Endodermal cell (in vitro differentiated cells): ENCODE measurements around the gene DDX60. TPM values are rescaled to one million over a fixed set of nuclear protein-coding genes. Genes with fewer than 3 reads are reported as not detected.

Experiments
- DNase-seq: peaks from one replicate; pipeline ENCODE4 v3.0.0-alpha.2; 2017
- H3K27ac ChIP-seq: 2 replicates; pipeline ENCODE4 v1.5.1; 2013; ENCODE audit warnings: mild to moderate bottlenecking, low read depth, low read length, moderate library complexity
- H3K27me3 ChIP-seq: 2 replicates; pipeline ENCODE4 v1.6.1; 2013; ENCODE audit warnings: mild to moderate bottlenecking, low read length, moderate library complexity; ENCODE audit not compliant: insufficient read depth, control insufficient read depth, poor library complexity, severe bottlenecking
- H3K36me3 ChIP-seq: 2 replicates; pipeline ENCODE4 v1.7.0; 2013; ENCODE audit warnings: mild to moderate bottlenecking, low read length, moderate library complexity; ENCODE audit not compliant: control insufficient read depth, insufficient read depth
- H3K4me1 ChIP-seq: one replicate; pipeline ENCODE4 v1.7.0; 2013; ENCODE audit warnings: low read length; ENCODE audit not compliant: control insufficient read depth, insufficient read depth
- H3K4me3 ChIP-seq: 2 replicates; pipeline ENCODE4 v1.5.1; 2013; ENCODE audit warnings: mild to moderate bottlenecking, low read length, moderate library complexity
- H3K9ac ChIP-seq: 2 replicates; pipeline ENCODE4 v1.6.1; 2013; ENCODE audit warnings: mild to moderate bottlenecking, low read length, moderate library complexity; ENCODE audit not compliant: poor library complexity, severe bottlenecking; ENCODE audit errors: extremely low read depth
- H3K9me3 ChIP-seq: 2 replicates; pipeline ENCODE4 v1.6.1; 2013; ENCODE audit warnings: mild to moderate bottlenecking, low read length, moderate library complexity; ENCODE audit not compliant: control insufficient read depth
- H3K27ac Mint-ChIP-seq: 2 replicates; pipeline ENCODE4 v1.8.0; 2020; ENCODE audit warnings: mixed read lengths
- H3K27me3 Mint-ChIP-seq: 2 replicates; pipeline ENCODE4 v1.8.0; 2021; ENCODE audit warnings: mild to moderate bottlenecking, mixed read lengths; ENCODE audit not compliant: insufficient read depth
- H3K36me3 Mint-ChIP-seq: 2 replicates; pipeline ENCODE4 v1.8.0; 2020; ENCODE audit warnings: low read depth, mixed read lengths
- H3K4me1 Mint-ChIP-seq: 2 replicates; pipeline ENCODE4 v1.8.0; 2020; ENCODE audit warnings: mixed read lengths
- H3K4me3 Mint-ChIP-seq: 2 replicates; pipeline ENCODE4 v1.8.0; 2020; ENCODE audit warnings: mild to moderate bottlenecking, moderate library complexity, mixed read lengths
- H3K9me3 Mint-ChIP-seq: 2 replicates; pipeline ENCODE4 v1.8.0; 2020; ENCODE audit warnings: mild to moderate bottlenecking, mixed read lengths
- WGBS, 2 experiments: methylation state at CpG; one replicate each; pipeline versions ENCODE4 v1.1.5 to v1.1.7; 2013; ENCODE audit warnings: missing lambda C conversion rate in 2 of 2, mixed read lengths in 1 of 2; ENCODE audit not compliant: insufficient coverage in 1 of 2, insufficient read length in 1 of 2; 5-methylcytosine and 5-hydroxymethylcytosine counted together
- total RNA-seq, 2 donors: library from RNA; stranded (reverse); fragmentation: NEBNext Ultra II Directional in 1 of 2; extraction: Animal tissue kit (Norgen Biotek cat#: 25700) in 1 of 2; gene quantifications; 2 replicates in 1 of 2; 3 replicates in 1 of 2; pipeline ENCODE4 v1.2.1, GENCODE V29; 2021
- TF ChIP-seq, protein P1 (sequence below): fragments of 200-600 bp; sonication (generic); conservative IDR thresholded peaks from 2 replicates; pipeline ENCODE4 v1.5.0; 2021; ENCODE audit warnings: antibody characterized with exemption, mild to moderate bottlenecking

DDX60 gene
- total RNA-seq, 2 donors from 2014 or later: 1.6 to 3.1 TPM

DNA sequence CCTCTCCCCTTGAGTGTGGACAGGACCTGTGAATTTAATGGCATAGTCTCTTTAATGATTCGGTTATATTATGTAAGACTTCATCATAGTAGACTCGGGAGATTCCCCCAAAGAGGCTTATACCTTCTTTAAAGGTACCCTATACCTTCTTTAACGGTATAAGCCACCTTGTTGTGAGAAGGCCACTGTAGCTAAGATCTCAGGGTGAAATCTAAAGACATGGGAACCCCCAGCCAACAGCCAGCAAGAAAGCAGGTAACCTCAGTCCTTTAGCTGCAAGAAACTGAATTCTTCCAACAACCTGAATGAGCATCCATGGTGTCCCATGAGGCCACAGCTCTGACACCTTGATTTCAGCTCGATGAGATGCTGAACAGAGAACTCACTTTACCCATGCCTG, 931 bp downstream of the DDX60 start:
- peaks cover 10% of the 10 kb centered on the region for H3K4me1 Mint-ChIP-seq
- no peaks in the 10 kb centered on the region for H3K9me3 ChIP-seq
- H3K36me3 Mint-ChIP-seq: no peaks in the 10 kb centered on the region
- H3K27me3 Mint-ChIP-seq: no peaks in the 10 kb centered on the region
- no peak for DNase-seq
- H3K27ac ChIP-seq: no peak overlapping the region
- no peaks in the 10 kb centered on the region for H3K36me3 ChIP-seq
- TF ChIP-seq, protein P1, sequence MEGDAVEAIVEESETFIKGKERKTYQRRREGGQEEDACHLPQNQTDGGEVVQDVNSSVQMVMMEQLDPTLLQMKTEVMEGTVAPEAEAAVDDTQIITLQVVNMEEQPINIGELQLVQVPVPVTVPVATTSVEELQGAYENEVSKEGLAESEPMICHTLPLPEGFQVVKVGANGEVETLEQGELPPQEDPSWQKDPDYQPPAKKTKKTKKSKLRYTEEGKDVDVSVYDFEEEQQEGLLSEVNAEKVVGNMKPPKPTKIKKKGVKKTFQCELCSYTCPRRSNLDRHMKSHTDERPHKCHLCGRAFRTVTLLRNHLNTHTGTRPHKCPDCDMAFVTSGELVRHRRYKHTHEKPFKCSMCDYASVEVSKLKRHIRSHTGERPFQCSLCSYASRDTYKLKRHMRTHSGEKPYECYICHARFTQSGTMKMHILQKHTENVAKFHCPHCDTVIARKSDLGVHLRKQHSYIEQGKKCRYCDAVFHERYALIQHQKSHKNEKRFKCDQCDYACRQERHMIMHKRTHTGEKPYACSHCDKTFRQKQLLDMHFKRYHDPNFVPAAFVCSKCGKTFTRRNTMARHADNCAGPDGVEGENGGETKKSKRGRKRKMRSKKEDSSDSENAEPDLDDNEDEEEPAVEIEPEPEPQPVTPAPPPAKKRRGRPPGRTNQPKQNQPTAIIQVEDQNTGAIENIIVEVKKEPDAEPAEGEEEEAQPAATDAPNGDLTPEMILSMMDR: no peak
- H3K4me3 Mint-ChIP-seq: peak overlapping the region; percentile 82
- H3K27ac Mint-ChIP-seq: no peak overlapping the region
- 89% methylated on average over 4 of the region's 4 CpGs; no CpG with 5 or more reads in 1 of the 2 experiments for WGBS, 2 experiments
- H3K4me3 ChIP-seq: peak overlapping the region; percentile 91
- peaks cover 6% of the 10 kb centered on the region for H3K4me1 ChIP-seq
- no peak overlapping the region for H3K9ac ChIP-seq
- no peaks in the 10 kb centered on the region for H3K27me3 ChIP-seq
- no peaks in the 10 kb centered on the region for H3K9me3 Mint-ChIP-seq

DNA sequence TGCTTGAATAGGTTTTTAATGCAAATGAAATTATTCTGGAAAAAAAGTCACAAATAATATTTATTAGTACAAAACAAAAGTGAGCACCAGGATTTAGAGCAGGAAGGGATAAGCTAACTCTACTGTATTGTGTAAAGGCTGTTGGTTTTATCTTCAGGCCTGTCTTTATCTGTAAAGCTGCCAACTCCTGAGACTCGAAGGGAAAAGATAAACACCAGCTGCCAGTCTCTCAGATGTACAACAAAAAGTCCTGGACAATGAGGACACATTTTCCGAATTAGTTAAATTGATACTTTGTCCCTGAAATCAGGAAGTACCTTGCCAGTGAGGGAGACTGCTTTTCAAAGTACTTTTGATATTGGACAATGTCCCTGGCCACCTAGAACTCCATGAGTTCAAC, 8.8 kb downstream of the DDX60 start:
- Histone ChIP-seq H3K9me3 (no peaks in the 10 kb centered on the region), H3K36me3 (no peaks in the 10 kb centered on the region), H3K27ac (no peak overlapping the region), H3K9ac (no peak overlapping the region), H3K4me3 (no peak overlapping the region), H3K27me3 (no peaks in the 10 kb centered on the region), H3K4me1 (no peaks in the 10 kb centered on the region)
- Mint-ChIP-seq H3K27ac (no peak overlapping the region), H3K9me3 (no peaks in the 10 kb centered on the region), H3K4me3 (no peak overlapping the region), H3K27me3 (no peaks in the 10 kb centered on the region), H3K4me1 (peaks cover 7% of the 10 kb centered on the region), H3K36me3 (no peaks in the 10 kb centered on the region)
- 72 to 88% methylated on average over 2 of the region's 2 CpGs for WGBS, 2 experiments
- DNase-seq: no peak
- TF ChIP-seq, protein P1: no peak

DNA sequence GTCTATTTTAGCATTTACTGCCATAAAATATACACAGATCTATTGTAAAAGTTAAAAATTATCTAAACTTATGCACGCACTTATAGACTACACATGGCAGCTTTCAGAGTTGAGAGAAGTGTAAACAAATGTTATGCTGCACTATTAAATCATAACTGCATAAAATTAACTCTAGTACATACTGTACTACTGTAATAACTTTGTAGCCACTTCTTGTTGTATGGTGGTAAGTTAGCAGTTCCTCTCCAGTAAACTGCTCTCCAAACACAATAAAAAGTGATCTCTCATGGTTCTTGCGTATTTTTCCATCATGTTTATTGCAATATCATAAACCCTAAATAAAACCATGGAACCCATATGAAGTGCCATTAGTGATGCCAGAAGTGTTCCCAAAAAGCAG, 9.6 kb downstream of the DDX60 start:
- Histone ChIP-seq H3K9me3 (no peaks in the 10 kb centered on the region), H3K9ac (no peak overlapping the region), H3K36me3 (no peaks in the 10 kb centered on the region), H3K4me3 (no peak overlapping the region), H3K27me3 (no peaks in the 10 kb centered on the region), H3K27ac (no peak overlapping the region), H3K4me1 (no peaks in the 10 kb centered on the region)
- no peak for DNase-seq
- Mint-ChIP-seq H3K36me3 (no peaks in the 10 kb centered on the region), H3K27me3 (no peaks in the 10 kb centered on the region), H3K27ac (no peak overlapping the region), H3K4me1 (peaks cover 7% of the 10 kb centered on the region), H3K4me3 (no peak overlapping the region), H3K9me3 (no peaks in the 10 kb centered on the region)
- TF ChIP-seq, protein P1: no peak
- WGBS, 2 experiments: 88% methylated on average over 2 of the region's 2 CpGs; no CpG with 5 or more reads in 1 of the 2 experiments
